ACC112 (cell line): ENCODE measurements around the gene CRB2.

Experiments used
- H2AFZ ChIP-seq: fragments of 200-600 bp; sonication (generic); one replicate; pipeline ENCODE4 v1.6.0; 2017; ENCODE audit warnings: antibody characterized with exemption, low read length; ENCODE audit not compliant: unreplicated experiment
- H3K27ac ChIP-seq: fragments of 200-600 bp; sonication (generic); 2 replicates; pipeline ENCODE4 v1.5.1; 2014; ENCODE audit warnings: low read depth, mild to moderate bottlenecking, antibody characterized with exemption, low read length, moderate library complexity
- H3K27me3 ChIP-seq: fragments of 200-600 bp; sonication (generic); 2 replicates; pipeline ENCODE4 v1.6.1; 2014; ENCODE audit warnings: mild to moderate bottlenecking, antibody characterized with exemption, low read length, moderate library complexity, mixed read lengths; ENCODE audit not compliant: insufficient read depth
- H3K36me3 ChIP-seq: fragments of 200-600 bp; sonication (generic); 2 replicates; pipeline ENCODE4 v1.6.1; 2016; ENCODE audit warnings: mild to moderate bottlenecking, antibody characterized with exemption, low read length, moderate library complexity, mixed read lengths; ENCODE audit not compliant: insufficient read depth
- H3K4me1 ChIP-seq: fragments of 200-600 bp; sonication (generic); one replicate; pipeline ENCODE4 v1.6.1; 2016; ENCODE audit warnings: low read length, mixed read lengths; ENCODE audit not compliant: insufficient read depth, unreplicated experiment, control insufficient read depth
- H3K4me3 ChIP-seq: fragments of 200-600 bp; sonication (generic); 2 replicates; pipeline ENCODE4 v1.5.1; 2014; ENCODE audit warnings: mild to moderate bottlenecking, low read depth, low read length
- H3K79me2 ChIP-seq: fragments of 200-600 bp; sonication (generic); one replicate; pipeline ENCODE4 v1.6.0; 2016; ENCODE audit warnings: low read length; ENCODE audit not compliant: control insufficient read depth, unreplicated experiment, insufficient read depth

Gene CRB2

GRCh38 chr9:123387686-123388085, 31.7 kb downstream of the CRB2 start:
- Histone ChIP-seq H2AFZ (no peak overlapping the region), H3K4me3 (no peak overlapping the region), H3K4me1 (no peaks in the 10 kb centered on the region), H3K27me3 (no peaks in the 10 kb centered on the region), H3K27ac (no peak overlapping the region), H3K79me2 (no peaks in the 10 kb centered on the region), H3K36me3 (no peaks in the 10 kb centered on the region)

GRCh38 chr9:123389070-123389469, 33.1 kb downstream of the CRB2 start:
- no peaks in the 10 kb centered on the region for H3K4me1 ChIP-seq
- no peaks in the 10 kb centered on the region for H3K79me2 ChIP-seq
- H3K27ac ChIP-seq = no peak overlapping the region
- H3K36me3 ChIP-seq = no peaks in the 10 kb centered on the region
- H2AFZ ChIP-seq = no peak overlapping the region
- H3K4me3 ChIP-seq = no peak overlapping the region
- no peaks in the 10 kb centered on the region for H3K27me3 ChIP-seq

GRCh38 chr9:123389698-123390097, 33.7 kb downstream of the CRB2 start:
- H3K4me3 ChIP-seq = no peak overlapping the region
- no peaks in the 10 kb centered on the region for H3K79me2 ChIP-seq
- H2AFZ ChIP-seq = no peak overlapping the region
- no peaks in the 10 kb centered on the region for H3K27me3 ChIP-seq
- H3K27ac ChIP-seq = no peak overlapping the region
- no peaks in the 10 kb centered on the region for H3K36me3 ChIP-seq
- H3K4me1 ChIP-seq = no peaks in the 10 kb centered on the region

GRCh38 chr9:123390337-123391135, 34.5 kb downstream of the CRB2 start:
- Histone ChIP-seq H3K4me3 (no peak overlapping the region), H2AFZ (no peak overlapping the region), H3K27ac (no peak overlapping the region), H3K79me2 (no peaks in the 10 kb centered on the region), H3K36me3 (no peaks in the 10 kb centered on the region), H3K27me3 (no peaks in the 10 kb centered on the region), H3K4me1 (no peaks in the 10 kb centered on the region)

- Histone ChIP-seq H3K79me2 (no peaks in the 10 kb centered on the region), H3K27me3 (no peaks in the 10 kb centered on the region), H3K4me3 (no peak overlapping the region), H2AFZ (no peak overlapping the region), H3K4me1 (no peaks in the 10 kb centered on the region), H3K27ac (no peak overlapping the region), H3K36me3 (no peaks in the 10 kb centered on the region)
Observed at GRCh38 chr9:123391233-123391632, 35.2 kb downstream of the CRB2 start.

- no peak overlapping the region for H2AFZ ChIP-seq
Observed at GRCh38 chr9:123391946-123392345, 35.9 kb downstream of the CRB2 start.

GRCh38 chr9:123392802-123393201, 36.8 kb downstream of the CRB2 start:
- Histone ChIP-seq H3K79me2 (no peaks in the 10 kb centered on the region), H3K4me1 (no peaks in the 10 kb centered on the region), H3K36me3 (no peaks in the 10 kb centered on the region), H3K27ac (no peak overlapping the region), H3K27me3 (no peaks in the 10 kb centered on the region), H2AFZ (no peak overlapping the region), H3K4me3 (no peak overlapping the region)

More at GRCh38 chr9:123391946-123392345, 35.9 kb downstream of the CRB2 start:
- Histone ChIP-seq H3K4me1 (no peaks in the 10 kb centered on the region), H3K79me2 (no peaks in the 10 kb centered on the region), H3K36me3 (no peaks in the 10 kb centered on the region), H3K27me3 (no peaks in the 10 kb centered on the region), H3K27ac (no peak overlapping the region), H3K4me3 (no peak overlapping the region)

GRCh38 chr9:123394291-123395235, 38.6 kb downstream of the CRB2 start:
- no peak overlapping the region for H3K4me3 ChIP-seq
- no peaks in the 10 kb centered on the region for H3K27me3 ChIP-seq
- H3K79me2 ChIP-seq = no peaks in the 10 kb centered on the region
- no peak overlapping the region for H2AFZ ChIP-seq
- no peaks in the 10 kb centered on the region for H3K4me1 ChIP-seq
- H3K27ac ChIP-seq = no peak overlapping the region
- no peaks in the 10 kb centered on the region for H3K36me3 ChIP-seq

GRCh38 chr9:123395276-123395688, 39.3 kb downstream of the CRB2 start:
- H3K36me3 ChIP-seq = no peaks in the 10 kb centered on the region
- H3K4me3 ChIP-seq = no peak overlapping the region
- no peaks in the 10 kb centered on the region for H3K79me2 ChIP-seq
- H2AFZ ChIP-seq = no peak overlapping the region
- H3K27ac ChIP-seq = no peak overlapping the region
- H3K27me3 ChIP-seq = no peaks in the 10 kb centered on the region
- no peaks in the 10 kb centered on the region for H3K4me1 ChIP-seq

- Histone ChIP-seq H3K4me3 (no peak overlapping the region), H3K27ac (no peak overlapping the region), H3K79me2 (no peaks in the 10 kb centered on the region), H3K36me3 (no peaks in the 10 kb centered on the region), H3K27me3 (no peaks in the 10 kb centered on the region), H2AFZ (no peak overlapping the region), H3K4me1 (no peaks in the 10 kb centered on the region)
Observed at GRCh38 chr9:123395689-123396511, 39.9 kb downstream of the CRB2 start.
